MV-4-11 (cell line): ENCODE data around the gene UBAC2.
A peak's percentile ranks its signal among the peaks of the same experiment; 100 is the strongest.

ENCODE experiments used
- DNase-seq: peaks from one replicate; lab custom pipeline; 2025; lab: John Stamatoyannopoulos, UW

Gene UBAC2

DNA sequence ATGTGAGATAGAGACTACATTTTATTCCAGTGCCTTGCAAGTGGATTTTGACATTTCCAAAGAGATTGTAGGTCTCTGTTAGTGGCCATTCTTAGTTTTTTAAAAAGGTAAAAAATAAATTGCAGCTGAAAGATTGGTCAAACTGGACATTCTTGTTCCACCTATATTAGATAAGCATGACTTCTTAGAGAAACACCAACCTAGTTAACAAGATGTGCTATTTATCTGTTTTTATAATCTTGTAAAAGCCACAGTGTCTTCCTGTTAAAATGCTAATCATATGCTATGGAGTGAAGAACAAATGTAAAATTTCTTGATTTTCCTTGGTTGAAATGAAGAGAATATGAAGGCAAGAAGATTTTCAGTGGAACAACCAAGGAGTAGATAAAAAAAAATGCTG lies 140.0 kb downstream of the UBAC2 start:
- no peak for DNase-seq

- DNase-seq = no peak
Observed at GRCh38 chr13:99341969-99342722, 141.5 kb downstream of the UBAC2 start.

DNA sequence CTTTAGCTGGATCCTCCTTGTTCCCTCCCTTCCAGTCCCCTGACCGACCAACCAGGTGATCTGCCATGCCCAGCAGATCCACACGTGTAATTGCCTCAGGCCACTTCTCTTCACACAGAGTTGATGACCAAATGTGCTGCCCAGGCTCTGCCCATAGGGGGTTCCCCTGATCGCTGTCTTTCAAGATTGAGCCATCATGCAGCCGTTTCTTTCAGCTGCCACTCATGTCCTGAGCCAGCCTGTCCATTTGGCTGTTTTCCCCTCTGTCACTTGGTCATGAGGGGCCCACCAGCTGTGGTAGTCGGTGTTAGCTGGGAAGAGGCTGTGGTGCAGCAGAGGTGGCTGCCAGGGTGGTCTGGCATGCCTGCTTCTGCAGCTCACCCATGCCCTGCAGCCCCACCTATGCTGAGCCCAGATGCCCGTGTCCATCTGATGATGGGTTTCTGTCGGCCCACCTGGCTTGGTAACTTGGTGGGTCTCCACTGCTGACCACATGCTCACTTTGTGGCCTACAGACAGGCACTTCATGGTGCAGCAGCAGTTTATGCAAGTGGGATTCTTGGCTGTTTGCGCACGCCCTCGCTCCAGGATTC lies 142.2 kb downstream of the UBAC2 start:
- no peak for DNase-seq

DNA sequence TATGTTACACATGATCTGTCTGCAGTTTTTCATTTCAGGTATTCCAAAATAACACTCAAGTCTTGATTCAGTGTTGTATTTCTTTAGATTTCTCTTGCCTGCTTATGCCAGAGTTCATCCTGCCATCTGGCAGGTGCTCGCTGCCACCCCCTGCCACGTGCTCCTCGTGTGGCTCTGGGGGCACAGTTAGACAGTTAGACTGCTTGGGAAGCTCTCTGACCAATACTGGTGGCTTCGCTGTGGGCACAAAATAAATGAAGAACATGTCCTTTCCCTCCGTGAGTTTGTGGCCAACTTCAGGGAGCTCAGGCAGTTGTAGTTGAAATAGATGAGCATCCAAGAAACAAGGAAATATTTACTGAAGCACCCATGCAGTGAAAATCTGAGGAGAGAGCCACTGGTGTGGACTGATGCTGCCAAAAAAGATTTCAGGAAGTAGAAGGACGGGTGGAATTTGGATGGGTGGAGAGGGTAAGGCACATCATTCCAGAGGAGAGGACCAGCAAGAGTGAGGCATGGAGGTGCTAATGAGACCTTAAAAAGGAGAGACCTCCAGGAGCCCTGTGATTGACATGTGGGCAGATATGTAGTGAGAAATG lies 144.1 kb downstream of the UBAC2 start:
- no peak for DNase-seq

- DNase-seq = no peak
Observed at GRCh38 chr13:99345345-99345744, 144.7 kb downstream of the UBAC2 start.

DNA sequence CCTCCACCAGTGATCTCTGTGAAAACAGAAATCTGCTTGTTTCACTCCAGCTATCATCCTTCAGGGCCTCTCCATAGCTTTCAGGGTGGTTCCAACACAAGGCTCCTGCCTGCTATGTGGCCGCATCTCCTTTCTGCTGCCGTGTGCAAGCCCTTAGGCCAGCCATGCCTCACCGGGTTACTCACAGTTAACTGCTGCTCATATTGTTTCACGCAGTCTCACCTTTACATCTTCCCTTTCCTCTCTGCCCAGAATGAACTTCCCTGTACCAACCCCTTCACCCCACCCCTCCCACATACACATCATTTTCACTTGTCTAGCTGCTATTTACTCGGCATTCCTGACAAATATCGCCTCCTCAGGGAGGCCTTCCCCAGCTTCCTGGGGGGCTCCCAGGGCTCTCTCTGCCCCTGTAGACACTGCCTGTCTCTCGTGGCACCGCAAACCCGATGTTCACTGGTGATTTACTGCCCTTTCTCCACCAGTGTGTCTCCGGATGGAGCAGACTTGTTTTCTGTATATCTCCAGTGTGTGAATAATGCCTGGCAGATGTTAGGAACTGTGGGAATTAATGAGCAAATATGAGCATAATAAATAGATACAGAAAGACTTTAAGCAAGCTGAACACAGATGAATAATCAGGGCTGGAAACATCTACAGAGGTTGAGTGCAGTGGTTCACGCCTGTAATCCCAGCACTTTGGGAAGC lies 145.8 kb downstream of the UBAC2 start:
- no peak for DNase-seq

- DNase-seq = no peak
Observed at GRCh38 chr13:99347335-99347878, 146.8 kb downstream of the UBAC2 start.

- peak; percentile 54 for DNase-seq
Observed at GRCh38 chr13:99347911-99348451, 147.3 kb downstream of the UBAC2 start.

DNA sequence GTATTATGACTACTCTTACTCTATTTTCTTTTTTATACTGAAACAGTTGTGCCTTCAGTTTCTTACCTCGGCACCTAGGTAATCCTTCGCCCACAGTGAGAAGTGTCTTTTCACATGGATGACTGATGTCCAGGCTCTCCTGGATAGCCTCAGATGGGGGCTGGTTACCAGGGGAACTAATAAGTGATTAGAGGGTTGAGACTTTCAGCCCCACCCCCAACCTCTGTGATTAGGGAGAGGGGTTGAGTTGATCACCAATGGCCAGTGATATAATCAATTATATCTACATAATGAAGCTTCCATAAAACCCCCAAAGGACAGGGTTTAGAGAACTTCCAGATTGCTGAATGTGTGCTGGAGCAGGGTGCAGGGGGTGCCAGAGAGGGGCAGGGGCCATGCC lies 149.5 kb downstream of the UBAC2 start:
- no peak for DNase-seq

DNA sequence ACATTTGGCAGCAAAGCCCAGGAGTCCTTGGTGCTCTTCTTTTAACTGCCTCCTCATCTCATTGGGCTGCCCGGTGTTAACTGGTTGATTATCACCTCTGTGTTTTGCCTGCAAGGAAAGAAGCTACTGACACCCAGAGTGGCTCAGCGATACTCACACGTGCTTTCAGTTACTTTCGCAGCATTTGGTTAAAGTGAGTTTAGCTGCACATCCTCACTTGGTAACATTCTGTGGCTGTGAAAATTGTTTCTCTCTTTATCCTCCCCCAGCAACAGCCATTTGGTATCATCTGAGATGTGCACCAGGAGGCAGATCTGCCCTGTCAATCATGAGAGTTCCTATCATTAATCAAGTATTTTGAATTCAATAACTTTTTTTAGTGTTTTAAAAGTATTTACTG lies 151.1 kb downstream of the UBAC2 start:
- no peak for DNase-seq

- no peak for DNase-seq
Observed at GRCh38 chr13:99352351-99353245, 151.9 kb downstream of the UBAC2 start.

DNA sequence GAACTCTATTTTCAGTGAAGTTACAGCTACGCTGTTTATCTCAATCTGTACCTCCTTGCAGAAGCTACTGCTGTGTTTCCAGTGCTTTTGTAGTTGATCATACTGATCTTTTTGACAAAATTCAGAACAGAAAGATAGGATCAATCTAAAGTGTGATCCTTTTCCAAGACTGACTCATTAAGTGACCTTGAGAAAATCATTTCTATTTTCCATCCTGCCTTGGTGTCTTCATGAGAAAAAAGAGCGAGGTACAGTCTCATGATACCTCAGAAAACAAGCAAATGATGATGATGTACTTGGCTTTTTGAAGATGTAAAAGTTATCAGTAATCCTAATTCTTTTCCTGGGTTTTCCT lies 152.6 kb downstream of the UBAC2 start:
- no peak for DNase-seq

- DNase-seq = no peak
Observed at GRCh38 chr13:99353836-99354235, 153.2 kb downstream of the UBAC2 start.

GRCh38 chr13:99354371-99354951 lies 153.8 kb downstream of the UBAC2 start:
- DNase-seq = peak; percentile 29

- no peak for DNase-seq
Observed at GRCh38 chr13:99355267-99356011, 154.8 kb downstream of the UBAC2 start.

DNA sequence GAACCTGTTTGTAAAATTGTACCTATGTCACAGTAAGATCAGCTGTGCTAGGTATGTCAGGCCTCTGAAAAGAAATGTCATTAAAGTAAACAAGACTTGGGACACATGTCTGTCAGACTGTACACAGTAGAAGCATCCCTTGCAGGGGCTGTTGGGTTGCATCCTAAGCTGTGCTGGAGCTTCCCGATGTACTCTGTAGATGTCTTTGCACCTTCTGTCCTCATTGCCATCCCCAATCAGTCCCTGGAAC lies 155.3 kb downstream of the UBAC2 start:
- no peak for DNase-seq

GRCh38 chr13:99356262-99357091 lies 155.8 kb downstream of the UBAC2 start:
- DNase-seq = peak; percentile 95

GRCh38 chr13:99357131-99357596 lies 156.5 kb downstream of the UBAC2 start:
- DNase-seq = no peak

- no peak for DNase-seq
Observed at GRCh38 chr13:99357941-99358340, 157.3 kb downstream of the UBAC2 start.
